GM19351 (cell line): ENCODE data around the gene LRRC8E.
"Not testable (repeated sequence)": the region's sequence is repeated elsewhere in the genome, so short reads cannot be mapped to it uniquely, and the experiment has no call there.

Source experiments
- ATAC-seq: cut with Tn5 transposase; IDR thresholded peaks from one replicate; pipeline ENCODE4 v1.9.1; 2021; ENCODE audit warnings: mild to moderate bottlenecking, moderate library complexity; ENCODE audit not compliant: unreplicated experiment

LRRC8E gene

GRCh38 chr19:7907122-7907521 lies 18.8 kb downstream of the LRRC8E start:
- ATAC-seq, result no peak

GRCh38 chr19:7907544-7907943 lies 19.2 kb downstream of the LRRC8E start:
- no peak for ATAC-seq

DNA sequence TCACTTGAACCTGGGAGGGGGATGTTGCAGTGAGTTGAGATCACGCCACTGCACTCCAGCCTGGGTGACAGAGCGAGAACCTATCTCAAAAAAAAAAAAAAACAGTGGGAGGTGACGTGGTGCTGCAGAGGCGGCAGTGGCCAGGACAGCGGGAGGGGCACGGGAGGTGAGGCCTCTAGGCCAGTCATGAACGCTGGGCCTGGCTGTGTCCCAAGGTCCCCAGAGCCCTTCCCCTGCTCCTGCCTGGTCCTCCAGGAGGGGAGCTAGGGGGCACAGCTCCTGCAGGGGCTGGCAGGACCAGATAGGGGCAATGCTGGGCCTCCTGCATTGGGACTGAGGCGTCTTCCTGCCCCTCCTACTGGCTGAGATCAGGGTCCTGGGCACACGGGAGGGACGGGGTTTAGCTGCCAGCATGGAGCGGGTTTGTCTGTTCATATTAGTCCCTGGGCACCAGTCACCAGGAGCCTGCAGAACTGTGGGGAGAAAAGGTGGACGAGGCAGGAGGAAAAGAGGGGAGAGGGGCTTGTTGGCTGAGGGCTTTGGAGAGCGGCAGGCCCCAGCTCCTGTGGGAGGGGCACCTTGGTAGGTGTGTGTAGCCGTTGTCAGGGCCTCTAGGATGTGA lies 19.9 kb downstream of the LRRC8E start:
- ATAC-seq, result no peak

GRCh38 chr19:7908742-7909461 lies 20.6 kb downstream of the LRRC8E start:
- ATAC-seq, result no peak

DNA sequence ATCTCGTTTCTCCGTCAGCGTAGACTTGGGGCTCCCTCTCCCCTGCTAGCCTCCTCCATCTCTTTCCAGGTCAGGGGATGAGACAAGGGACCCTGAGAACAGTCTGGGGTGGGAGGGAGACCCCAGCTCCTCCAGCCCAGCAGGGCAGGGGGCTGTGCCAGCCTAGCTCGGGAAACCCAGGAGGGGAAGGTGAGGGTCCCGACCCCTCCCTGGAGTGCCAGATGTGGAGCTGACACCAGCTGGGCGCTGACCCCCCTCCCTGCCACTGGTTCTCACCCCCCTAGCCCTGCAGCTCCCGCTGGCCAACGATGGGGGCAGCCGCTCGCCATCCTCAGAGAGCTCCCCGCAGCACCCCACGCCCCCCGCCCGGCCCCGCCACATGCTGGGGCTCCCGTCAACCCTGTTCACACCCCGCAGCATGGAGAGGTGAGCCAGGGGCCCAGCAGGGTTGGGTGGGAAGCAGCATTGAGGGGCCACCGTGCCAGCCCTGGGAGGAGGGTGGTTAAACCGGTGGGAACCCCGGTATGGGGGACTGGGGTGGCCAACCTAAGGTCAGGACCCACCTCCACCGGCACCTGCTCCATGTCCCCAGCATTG lies 21.3 kb downstream of the LRRC8E start:
- no peak for ATAC-seq

DNA sequence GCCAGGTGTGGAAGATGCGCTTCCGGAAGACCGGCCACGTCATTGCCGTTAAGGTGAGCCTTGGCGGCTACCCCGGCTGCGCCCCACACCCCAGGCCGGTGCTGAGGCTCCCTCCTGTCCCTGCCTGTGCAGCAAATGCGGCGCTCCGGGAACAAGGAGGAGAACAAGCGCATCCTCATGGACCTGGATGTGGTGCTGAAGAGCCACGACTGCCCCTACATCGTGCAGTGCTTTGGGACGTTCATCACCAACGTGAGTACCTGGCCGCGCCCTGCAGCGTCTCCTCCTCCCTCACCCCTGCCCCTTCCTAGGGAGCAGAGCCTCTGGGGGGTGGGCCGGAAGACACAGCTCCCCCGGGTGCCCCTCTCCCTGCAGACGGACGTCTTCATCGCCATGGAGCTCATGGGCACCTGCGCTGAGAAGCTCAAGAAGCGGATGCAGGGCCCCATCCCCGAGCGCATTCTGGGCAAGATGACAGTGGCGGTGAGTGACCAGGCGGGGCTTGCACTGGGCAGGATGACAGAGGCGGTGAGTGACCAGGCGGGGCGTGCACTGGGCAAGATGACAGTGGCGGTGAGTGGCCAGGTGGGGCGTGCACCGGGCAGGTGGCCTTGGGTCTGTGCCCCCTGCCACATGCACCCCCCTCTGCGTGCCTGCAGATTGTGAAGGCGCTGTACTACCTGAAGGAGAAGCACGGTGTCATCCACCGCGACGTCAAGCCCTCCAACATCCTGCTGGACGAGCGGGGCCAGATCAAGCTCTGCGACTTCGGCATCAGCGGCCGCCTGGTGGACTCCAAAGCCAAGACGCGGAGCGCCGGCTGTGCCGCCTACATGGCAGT lies 22.2 kb downstream of the LRRC8E start:
- no peak for ATAC-seq

- ATAC-seq, result no peak
Observed at GRCh38 chr19:7911508-7912143, 23.3 kb downstream of the LRRC8E start.

DNA sequence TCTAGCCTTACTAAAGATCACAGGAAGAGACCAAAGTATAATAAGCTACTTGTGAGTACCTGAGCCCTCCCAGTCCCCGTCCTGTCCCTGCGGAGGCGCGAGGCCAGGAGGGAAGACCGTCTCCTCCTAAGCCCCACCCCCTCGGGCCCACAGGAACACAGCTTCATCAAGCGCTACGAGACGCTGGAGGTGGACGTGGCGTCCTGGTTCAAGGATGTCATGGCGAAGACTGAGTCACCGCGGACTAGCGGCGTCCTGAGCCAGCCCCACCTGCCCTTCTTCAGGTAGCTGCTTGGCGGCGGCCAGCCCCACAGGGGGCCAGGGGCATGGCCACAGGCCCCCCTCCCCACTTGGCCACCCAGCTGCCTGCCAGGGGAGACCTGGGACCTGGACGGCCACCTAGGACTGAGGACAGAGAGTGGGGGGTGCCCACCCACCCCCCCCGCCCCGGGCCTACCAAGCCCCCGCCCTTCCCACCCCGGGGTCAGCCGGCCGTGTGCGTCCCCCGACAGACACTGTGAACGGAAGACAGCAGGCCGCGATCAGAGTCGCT lies 23.9 kb downstream of the LRRC8E start:
- no peak for ATAC-seq

- no peak for ATAC-seq
Observed at GRCh38 chr19:7912697-7913564, 24.6 kb downstream of the LRRC8E start.

DNA sequence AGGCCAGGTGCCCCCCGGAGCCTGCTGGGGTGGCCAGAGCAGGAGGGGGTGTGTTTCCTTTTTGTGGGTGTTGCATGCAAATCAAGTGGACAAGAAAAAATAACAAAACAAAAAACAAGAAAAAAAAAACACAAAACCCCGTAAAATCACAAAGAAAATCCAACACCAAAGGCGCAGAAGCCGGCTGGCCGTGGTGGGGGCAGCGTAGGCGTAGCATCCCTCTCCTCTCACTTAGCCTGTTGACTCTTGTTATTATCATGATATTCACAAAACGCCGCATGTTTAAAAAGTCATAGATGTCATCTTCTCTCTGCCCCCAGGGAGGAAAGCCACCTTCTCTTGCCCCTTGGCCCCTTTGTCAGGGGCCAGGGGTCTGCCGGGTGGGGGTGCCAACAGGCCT lies 25.3 kb downstream of the LRRC8E start:
- no peak for ATAC-seq

DNA sequence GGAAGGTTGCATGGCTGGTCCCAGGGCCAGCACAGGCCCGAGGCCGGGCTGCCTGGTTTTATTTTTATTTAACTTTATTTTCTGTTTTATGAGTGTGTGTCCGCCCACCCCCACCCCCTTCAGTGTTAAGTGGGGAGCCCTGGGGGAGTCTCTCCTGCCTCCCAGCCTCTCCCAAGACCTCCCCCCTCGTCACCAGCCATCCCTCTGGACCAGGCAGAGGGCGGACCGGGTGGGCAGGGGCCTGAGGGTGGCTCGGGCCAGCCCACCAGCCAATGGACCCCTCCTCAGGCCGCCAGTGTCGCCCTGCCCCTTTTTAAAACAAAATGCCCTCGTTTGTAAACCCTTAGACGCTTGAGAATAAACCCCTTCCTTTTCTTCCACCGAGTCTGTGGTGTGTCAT lies 25.8 kb downstream of the LRRC8E start:
- ATAC-seq, result no peak

- ATAC-seq, result no peak
Observed at GRCh38 chr19:7914598-7915045, 26.3 kb downstream of the LRRC8E start, which contains the start of gene TGFBR3L. TSS of gene TGFBR3L (plus strand) at chr19:7914830.

DNA sequence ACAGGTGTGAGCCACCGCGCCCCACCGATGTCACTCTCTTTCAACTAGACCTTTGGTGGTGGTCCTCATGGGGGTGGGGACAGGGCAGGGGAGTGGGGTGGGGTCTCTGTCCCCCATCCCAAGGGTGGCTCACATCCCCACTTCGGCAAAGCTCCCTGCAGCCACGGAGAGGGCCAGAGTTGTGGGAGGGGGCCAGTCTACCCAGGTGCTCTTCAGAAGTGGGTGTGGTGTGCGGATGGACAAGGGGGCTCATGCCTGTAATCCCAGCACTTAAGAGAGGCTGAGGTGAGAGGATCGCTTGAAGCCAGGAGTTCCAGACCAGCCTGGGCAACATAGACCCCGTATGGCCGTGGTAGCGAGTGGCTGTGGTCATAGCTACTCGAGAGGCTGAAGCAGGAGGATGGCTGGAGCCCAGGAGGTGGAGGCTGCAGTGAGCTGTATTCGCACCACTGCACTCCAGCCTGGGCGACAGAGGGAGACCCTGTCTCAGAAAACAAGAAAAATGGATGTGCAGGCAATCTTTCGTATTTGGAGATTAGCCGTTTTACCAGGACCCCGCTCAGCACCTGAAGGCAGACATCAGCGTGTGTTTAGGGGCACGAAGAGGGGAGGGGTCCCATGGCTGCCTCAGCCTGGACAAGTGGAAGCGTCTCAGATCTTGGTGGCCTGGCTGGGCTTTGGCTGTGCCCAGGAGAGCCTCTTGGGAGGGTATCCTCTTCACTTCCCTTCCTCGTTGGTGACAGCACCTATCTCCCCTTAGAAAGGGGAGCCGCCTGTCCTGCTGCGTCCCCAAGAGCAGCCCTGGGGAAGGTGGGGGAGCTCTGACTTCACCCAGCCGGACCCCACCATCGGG lies 27.2 kb downstream of the LRRC8E start:
- ATAC-seq, result no peak

DNA sequence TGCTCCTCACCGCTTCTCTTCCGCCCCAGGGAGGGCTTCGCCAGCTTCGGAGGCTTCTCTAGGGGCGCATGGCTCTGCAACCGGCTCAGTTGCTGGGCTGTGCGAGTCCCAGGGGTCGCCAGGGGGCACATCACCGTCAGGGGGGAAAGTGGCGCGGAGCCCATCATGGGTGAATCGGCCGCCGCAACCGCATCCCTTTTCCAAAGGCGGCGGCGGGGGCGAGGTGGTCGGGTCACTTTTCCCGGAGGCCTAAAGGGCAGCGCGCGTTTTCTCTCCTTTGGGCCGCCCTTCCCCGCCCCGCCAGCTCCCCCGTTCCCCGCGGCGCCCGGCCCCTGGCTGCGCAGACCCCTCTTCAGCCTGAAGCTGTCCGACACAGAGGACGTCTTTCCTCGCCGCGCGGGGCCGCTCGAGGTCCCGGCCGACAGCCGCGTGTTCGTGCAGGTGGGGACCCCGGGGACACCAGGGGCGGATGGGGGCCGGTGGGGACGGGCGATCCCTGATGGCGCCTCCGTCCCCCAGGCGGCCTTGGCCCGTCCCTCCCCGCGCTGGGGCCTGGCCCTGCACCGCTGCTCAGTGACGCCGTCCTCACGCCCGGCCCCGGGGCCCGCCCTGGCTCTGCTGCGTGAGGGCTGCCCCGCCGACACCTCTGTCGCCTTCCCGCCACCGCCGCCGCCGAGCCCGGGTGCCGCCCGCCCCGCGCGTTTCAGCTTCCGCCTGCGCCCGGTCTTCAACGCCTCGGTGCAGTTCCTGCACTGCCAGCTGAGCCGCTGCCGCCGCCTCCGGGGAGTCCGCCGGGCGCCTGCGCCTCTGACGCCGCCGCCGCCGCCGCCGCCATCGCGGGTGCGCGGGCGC lies 28.0 kb downstream of the LRRC8E start:
- no peak for ATAC-seq

- ATAC-seq, result no peak
Observed at GRCh38 chr19:7916955-7917266, 28.6 kb downstream of the LRRC8E start.

DNA sequence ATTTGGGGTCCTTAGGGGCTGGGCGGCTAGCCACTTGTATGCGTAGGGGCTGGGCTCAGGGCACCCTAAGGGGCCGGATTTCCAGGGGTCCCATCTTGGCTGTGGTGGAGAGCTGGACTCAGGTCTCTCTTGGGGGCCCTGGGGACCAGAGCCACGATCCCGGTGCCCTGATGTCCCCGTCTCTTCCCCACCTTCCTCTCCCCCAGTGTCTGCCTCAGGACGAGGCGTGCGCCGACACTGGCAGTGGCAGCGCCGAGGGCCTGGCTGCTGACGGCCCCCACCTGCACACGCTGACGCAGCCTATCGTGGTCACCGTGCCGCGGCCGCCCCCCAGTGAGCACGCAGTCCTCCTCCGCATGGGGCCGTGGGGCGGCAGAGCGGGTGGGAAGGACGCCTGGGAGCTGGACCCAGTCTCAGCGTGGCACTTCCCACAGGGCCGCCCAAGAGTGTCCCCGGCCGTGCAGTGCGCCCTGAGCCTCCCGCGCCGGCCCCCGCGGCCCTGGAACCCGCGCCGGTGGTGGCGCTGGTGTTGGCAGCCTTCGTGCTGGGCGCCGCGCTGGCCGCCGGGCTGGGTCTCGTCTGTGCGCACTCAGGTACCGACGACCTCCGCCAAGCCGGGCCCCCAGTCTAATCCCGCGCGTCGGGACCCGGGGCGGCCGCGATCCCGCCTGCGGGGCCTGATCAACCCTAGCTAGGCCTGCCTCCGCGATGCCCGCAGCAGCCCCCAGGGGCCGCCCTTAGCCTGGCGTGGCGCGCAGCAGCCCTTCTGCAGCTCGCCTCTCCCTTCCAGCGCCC lies 29.2 kb downstream of the LRRC8E start:
- no peak for ATAC-seq

DNA sequence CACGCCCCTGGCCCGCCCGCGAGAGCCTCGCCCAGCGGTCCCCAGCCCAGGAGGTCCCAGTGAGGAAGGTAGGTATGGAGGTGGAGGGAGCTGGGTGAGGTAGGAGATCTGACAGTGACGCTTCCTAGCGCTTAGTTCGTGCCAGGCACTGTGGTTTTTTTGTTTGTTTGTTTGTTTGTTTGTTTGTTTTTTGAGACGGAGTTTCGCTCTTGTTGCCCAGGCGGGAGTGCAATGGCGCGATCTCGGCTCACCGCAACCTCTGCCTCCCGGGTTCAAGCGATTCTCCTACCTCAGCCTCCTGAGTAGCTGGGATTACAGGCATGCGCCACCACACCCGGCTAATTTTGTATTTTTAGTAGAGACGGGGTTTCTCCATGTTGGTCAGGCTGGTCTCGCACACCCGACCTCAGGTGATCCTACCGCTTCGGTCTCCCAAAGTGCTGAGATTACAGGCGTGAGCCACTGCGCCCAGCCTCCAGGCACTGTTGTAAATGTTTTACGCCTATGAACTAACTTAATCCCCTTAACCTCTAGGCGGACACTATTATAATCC lies 29.8 kb downstream of the LRRC8E start:
- ATAC-seq, result not testable (repeated sequence)
